Measurements from ENCODE around the gene MRPL36.

Gene MRPL36

DNA sequence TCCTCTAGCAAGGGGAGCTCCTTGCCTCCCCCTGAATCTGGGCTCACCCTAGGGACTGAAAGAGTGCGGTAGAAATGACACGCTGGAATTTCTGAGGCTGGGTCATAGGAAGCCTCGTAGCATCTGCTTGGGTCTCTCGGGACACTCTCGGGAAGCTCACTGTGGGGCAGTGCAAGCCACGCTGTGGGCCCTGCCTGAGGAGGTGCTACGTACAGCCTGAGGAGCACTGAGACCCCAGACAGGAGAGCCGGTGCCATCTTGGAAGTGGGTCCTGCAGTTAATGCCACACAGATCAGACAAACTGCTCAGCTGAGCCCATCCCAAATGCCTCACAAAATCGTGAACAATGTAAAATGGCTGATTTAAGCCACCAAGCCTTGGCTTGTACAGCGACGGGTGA lies 1.8 kb downstream of the MRPL36 start:
- DNase-seq (ENCODE audit: insufficient read length) (no peak), FAIRE-seq (no peak)
- TF ChIP-seq TAF1 (IDR thresholded peaks at IDR 0.05; ENCODE audit: borderline replicate concordance, low read depth, low read length) (no peak), POLR2A (IDR thresholded peaks at IDR 0.05; ENCODE audit: low read depth, low read length) (no peak), POLR2AphosphoS5 (IDR thresholded peaks at IDR 0.05; ENCODE audit: low read depth, low read length) (no peak; the same call in 1 of the 2 replicates)

DNA sequence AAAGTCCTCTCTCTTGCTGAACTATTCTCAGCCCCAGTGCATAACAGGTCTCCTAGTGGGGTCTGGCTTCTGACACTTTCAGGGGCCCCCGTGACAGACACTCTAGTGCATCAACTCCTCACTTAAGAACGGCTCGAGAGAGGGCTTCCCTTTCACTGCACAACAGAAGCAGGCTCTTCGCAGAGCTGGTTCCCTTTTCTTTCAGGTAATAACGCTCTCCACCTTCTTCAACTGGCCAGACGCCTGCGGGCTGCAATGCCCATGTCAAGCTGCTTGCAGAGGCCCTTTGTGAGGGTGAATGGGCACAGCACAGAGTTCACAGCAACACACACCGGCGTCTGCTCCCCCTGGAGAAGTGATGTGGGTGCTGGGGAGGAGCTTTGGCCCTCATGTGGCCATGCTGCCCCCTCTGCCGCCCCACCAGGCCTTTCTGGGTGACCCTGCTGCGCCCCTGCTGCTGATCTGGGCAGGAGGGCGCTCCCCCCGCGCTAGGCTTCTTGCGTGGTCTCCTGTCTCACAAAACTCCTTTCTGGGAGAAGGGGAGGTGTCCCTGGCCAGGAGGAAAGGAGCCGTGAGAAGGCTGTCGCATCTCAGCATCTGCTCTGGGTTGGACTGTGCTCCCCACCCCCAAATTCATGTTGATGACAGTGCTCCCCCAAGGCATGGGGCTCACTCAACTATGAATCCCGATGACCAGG lies 2.4 kb downstream of the MRPL36 start:
- FAIRE-seq, result no peak
- DNase-seq (ENCODE audit: insufficient read length), result no peak
- TF ChIP-seq TAF1 (IDR thresholded peaks at IDR 0.05; ENCODE audit: borderline replicate concordance, low read depth, low read length) (no peak), POLR2A (IDR thresholded peaks at IDR 0.05; ENCODE audit: low read depth, low read length) (no peak), POLR2AphosphoS5 (IDR thresholded peaks at IDR 0.05; ENCODE audit: low read depth, low read length) (no peak; the same call in 1 of the 2 replicates)

DNA sequence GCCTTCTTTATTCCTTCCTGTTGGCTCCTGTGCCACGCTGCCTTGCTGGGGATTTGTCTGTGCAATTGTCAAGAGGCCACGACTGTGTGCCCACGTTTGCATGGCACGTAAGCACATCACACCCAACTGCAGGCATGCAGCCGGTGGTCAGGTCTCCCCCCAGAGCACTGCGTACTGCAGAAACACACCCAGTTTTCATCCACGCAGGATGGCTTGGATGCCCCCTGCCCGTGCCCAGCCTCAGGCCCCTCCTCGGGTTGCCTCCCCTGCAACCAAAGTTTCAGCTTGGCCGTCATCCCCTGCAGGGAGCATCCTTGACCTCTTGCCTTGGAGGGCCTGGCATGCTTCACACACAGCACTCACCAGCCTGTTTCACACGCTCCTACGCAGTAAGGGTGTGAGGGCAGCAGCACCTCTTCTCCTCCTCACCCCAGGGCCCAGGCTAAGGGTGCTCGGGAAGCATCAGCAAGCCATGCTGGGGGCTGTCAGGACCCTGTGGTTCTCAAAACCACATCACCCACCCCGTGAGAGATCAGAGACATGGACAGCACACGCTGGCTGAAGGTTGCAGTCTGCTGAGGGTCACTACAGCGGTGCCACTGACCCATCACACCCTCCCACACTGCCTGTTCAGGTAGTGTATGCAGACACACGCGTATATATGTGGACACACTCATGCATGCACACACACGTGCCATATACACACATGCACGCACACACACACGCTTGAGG lies 3.1 kb downstream of the MRPL36 start:
- no peak; the same call in 1 of the 2 replicates for TF ChIP-seq POLR2A (IDR thresholded peaks at IDR 0.05; ENCODE audit: low read depth, low read length)
- TF ChIP-seq POLR2AphosphoS5 (IDR thresholded peaks at IDR 0.05; ENCODE audit: low read depth, low read length), result peak; percentile 48
- no peak for FAIRE-seq
- DNase-seq (ENCODE audit: insufficient read length), result no peak

DNA sequence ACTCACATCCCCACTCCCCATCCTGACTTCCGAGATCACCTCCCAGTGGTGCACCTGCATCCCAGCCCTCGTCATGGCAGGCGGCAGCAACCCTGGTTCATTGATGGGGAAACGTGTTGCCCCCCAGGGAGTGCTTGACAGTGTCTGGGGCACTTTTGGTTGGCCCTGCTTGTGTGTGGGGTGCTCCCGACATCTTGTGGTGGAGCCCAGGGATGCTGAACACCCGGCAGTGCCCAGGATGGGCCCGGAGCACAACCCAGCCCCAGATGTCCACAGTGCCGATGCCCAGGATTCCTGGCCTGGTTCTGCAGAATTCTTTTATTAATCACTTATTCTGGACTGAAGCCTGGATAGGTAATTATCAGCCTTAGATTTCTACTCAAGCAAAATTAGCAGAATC lies 3.7 kb downstream of the MRPL36 start:
- FAIRE-seq, result no peak
- DNase-seq (ENCODE audit: insufficient read length), result no peak
- TF ChIP-seq POLR2A (IDR thresholded peaks at IDR 0.05; ENCODE audit: low read depth, low read length) (peak; percentile 18; the same call in 1 of the 2 replicates), POLR2AphosphoS5 (IDR thresholded peaks at IDR 0.05; ENCODE audit: low read depth, low read length) (no peak), TAF1 (IDR thresholded peaks at IDR 0.05; ENCODE audit: borderline replicate concordance, low read depth, low read length) (no peak)

DNA sequence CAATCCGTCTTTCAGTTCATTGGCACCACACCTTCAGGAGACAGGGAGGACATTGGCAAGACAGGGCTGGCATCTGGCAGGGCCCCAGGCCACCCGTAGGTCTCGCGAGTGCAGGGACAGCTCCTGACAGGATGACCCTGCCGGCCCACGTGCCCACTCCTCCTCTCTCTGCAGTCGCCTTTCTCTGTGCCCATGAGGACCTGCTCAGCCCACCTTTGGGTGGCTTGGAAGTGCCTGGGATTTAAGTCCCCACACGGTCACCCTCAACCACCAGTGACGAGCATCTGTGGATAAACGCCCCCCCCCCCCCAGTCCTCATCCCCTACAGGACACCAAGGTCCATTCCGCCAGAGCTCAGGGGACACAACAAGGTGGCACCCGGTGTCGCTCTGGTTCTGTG lies 4.1 kb downstream of the MRPL36 start:
- DNase-seq (ENCODE audit: insufficient read length), result no peak
- TF ChIP-seq TAF1 (IDR thresholded peaks at IDR 0.05; ENCODE audit: borderline replicate concordance, low read depth, low read length) (no peak), POLR2AphosphoS5 (IDR thresholded peaks at IDR 0.05; ENCODE audit: low read depth, low read length) (no peak), POLR2A (IDR thresholded peaks at IDR 0.05; ENCODE audit: low read depth, low read length) (no peak)
- FAIRE-seq, result no peak

DNA sequence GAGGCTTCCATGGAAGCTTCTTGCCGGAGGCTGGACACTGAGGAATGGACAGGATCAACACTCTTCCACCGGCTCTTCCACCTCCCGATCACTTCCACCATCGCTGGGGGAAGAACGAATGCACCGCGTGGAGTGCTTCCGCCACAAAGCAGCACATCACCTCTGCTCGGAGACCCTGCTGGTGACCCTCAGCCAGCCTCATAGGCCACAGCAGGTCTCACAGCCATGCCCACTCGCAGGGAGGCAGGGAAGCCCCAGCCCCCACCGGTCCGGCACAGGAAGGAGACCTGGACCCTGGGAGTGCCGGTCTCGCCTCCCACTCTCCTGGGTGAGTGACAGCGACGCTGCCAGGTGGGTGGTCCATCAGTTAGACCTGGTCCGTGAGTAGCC lies 4.7 kb downstream of the MRPL36 start:
- no peak for DNase-seq (ENCODE audit: insufficient read length)
- TF ChIP-seq POLR2A (IDR thresholded peaks at IDR 0.05; ENCODE audit: low read depth, low read length) (no peak), POLR2AphosphoS5 (IDR thresholded peaks at IDR 0.05; ENCODE audit: low read depth, low read length) (no peak), TAF1 (IDR thresholded peaks at IDR 0.05; ENCODE audit: borderline replicate concordance, low read depth, low read length) (no peak)

DNA sequence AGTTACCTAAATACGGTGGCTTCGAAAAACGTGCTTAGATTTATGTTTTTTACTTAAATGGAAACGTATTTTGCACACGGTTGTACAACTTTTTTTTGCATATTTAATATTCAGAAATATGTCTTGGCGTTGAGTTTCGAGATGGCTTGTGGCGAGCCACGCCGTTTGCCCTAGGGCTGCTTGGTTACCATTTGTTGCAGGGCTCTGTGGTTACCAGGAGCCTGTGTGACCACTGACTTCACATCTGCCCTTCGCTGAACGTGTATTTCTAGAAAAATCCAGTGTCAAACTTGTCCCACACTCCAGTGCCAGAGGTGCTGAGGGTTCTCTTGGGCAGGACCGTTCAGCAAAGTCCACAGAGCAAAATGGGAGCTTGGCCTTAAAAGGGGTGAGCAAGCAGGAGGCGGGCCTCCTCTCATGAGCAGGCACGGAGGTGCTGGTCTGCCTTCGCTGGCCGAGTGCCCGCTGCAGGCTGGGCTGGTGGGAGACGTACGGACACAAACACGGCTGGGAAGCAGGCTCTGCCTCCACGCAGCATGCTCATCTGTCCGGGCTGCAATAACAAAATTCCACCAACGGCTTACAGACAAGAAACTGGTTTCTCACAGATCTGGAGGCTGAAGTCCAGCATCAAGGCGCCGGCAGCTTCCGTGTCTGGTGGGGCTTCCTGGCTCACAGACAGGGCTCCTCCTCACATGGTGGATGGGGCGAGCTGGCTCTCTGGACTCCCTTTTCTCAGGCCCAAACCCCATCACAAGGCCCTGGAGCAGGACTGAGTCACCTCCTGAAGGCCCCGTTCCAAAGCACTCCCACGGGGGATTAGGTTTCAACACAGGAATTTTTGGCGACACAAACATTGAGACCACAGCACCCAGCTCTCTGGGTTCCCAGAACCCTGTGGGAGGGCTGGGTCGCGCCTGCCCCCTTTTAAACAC lies 5.4 kb downstream of the MRPL36 start:
- TF ChIP-seq POLR2AphosphoS5 (IDR thresholded peaks at IDR 0.05; ENCODE audit: low read depth, low read length) (no peak), POLR2A (IDR thresholded peaks at IDR 0.05; ENCODE audit: low read depth, low read length) (no peak), TAF1 (IDR thresholded peaks at IDR 0.05; ENCODE audit: borderline replicate concordance, low read depth, low read length) (no peak)
- no peak for FAIRE-seq
- DNase-seq (ENCODE audit: insufficient read length), result no peak

More for the DNA sequence above, 4.7 kb downstream of the MRPL36 start:
- FAIRE-seq, result no peak

DNA sequence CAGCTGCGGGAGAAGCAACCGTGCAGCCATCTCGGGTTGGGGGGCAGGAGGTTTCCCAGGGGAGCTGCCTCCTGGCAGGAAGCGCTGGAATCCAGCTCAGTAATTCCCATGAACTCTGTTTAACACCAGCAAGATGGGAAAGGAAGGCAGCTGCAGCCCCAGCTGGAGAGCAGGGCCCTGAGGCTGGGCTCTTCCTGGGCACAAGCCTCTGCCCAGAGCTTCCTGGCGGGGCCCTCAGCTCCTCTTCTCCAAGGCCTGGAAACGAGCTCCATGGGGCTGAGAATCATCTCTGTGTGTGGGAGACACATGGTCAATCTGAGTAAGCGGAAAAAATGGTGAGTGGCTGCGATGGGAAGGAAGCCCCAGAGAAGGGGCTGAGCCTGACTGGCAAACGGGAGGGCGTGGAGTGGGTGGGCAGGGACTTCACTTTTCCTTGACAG lies 6.3 kb downstream of the MRPL36 start:
- TF ChIP-seq TAF1 (IDR thresholded peaks at IDR 0.05; ENCODE audit: borderline replicate concordance, low read depth, low read length) (no peak), POLR2A (IDR thresholded peaks at IDR 0.05; ENCODE audit: low read depth, low read length) (no peak), POLR2AphosphoS5 (IDR thresholded peaks at IDR 0.05; ENCODE audit: low read depth, low read length) (no peak)
- FAIRE-seq (no peak), DNase-seq (ENCODE audit: insufficient read length) (no peak)

DNA sequence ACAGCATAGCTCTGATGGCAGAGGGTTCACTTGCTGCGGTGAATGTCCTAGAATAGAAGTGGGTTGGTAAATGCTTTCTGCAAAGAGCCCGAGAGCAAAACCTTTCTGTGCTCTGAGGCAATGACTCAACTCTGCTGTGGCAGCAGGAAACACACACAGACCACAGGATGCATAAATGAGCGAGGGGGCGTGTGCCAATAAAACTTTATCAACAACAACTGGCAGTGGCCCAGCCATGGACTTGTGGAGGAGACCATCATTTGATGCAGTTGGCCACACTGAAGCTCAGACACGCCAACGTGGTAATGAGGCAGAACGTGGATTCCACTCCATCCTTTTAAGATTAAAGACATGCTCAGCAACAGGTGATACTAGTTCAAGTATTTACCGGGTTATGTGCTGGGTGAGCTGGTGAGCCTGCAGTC lies 6.8 kb downstream of the MRPL36 start:
- peak; percentile 70 for DNase-seq (ENCODE audit: insufficient read length)
- TF ChIP-seq POLR2A (IDR thresholded peaks at IDR 0.05; ENCODE audit: low read depth, low read length) (peak; percentile 11; the same call in 1 of the 2 replicates), POLR2AphosphoS5 (IDR thresholded peaks at IDR 0.05; ENCODE audit: low read depth, low read length) (peak; percentile 28; the same call in 1 of the 2 replicates), TAF1 (IDR thresholded peaks at IDR 0.05; ENCODE audit: borderline replicate concordance, low read depth, low read length) (0 out of 2 replicates have a peak, but pooled peaks have one; percentile 34)
- peak; percentile 96 for FAIRE-seq

DNA sequence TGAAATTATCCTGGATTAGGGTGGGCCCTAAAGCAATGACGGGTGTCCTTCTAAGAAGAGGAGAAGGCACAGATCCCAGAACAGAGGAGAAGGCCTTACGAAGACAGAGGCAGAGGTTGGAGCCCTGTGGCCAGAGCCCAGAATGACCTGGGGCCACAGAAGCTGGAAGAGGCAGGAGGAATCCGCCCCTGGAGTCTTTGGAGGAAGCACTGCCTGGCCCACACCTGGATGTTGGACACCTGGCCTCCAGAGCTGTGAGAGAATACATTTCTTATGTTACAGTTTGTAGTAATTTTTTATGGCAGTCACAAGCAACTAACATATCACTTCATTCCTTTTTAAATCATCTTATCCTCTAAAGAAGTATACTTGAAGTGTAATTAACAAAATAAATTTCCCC lies 8.5 kb downstream of the MRPL36 start:
- no peak for FAIRE-seq
- no peak for DNase-seq (ENCODE audit: insufficient read length)
- TF ChIP-seq POLR2A (IDR thresholded peaks at IDR 0.05; ENCODE audit: low read depth, low read length), result no peak
- no peak for TF ChIP-seq TAF1 (IDR thresholded peaks at IDR 0.05; ENCODE audit: borderline replicate concordance, low read depth, low read length)
- no peak for TF ChIP-seq POLR2AphosphoS5 (IDR thresholded peaks at IDR 0.05; ENCODE audit: low read depth, low read length)

All from GM12892 (cell line).